A549 (cell line): ENCODE measurements around the gene KCNQ1.

Experiments
- JUN ChIP-seq, 2 experiments: fragments of >200 bp; sonication (Bioruptor Twin); formaldehyde crosslinking; IDR thresholded peaks; 2 replicates in 1 of 2; 3 replicates in 1 of 2; pipeline ENCODE4 v1.6.1; 2016 to 2017
- JUNB ChIP-seq: fragments of >200 bp; sonication (Bioruptor Twin); formaldehyde crosslinking; IDR thresholded peaks from 2 replicates; pipeline ENCODE4 v1.6.1; 2016
- MAFK ChIP-seq: fragments of 450-650 bp; IDR thresholded peaks from 2 replicates; pipeline ENCODE4 v1.6.1; 2014; ENCODE audit not compliant: partially characterized antibody
- POLR2A ChIP-seq: IDR thresholded peaks from 2 replicates; pipeline ENCODE4 v1.6.1; 2012; ENCODE audit warnings: mild to moderate bottlenecking, low read length
- RAD21 ChIP-seq, 2 experiments: fragments of >200 bp in 1 of 2; sonication (Bioruptor Twin) in 1 of 2; formaldehyde crosslinking in 1 of 2; IDR thresholded peaks in 1 of 2; conservative IDR thresholded peaks in 1 of 2; 2 replicates in 1 of 2; 3 replicates in 1 of 2; pipeline ENCODE4 v1.6.1; 2012 to 2018; ENCODE audit warnings: inconsistent platforms in 1 of 2
- TFCP2L1 ChIP-seq: fragments of 250-450 bp; sonication (Bioruptor Pico); IDR thresholded peaks from 2 replicates; pipeline ENCODE4 v1.5.0; 2021; ENCODE audit warnings: mild to moderate bottlenecking
- USF2 ChIP-seq: fragments of 450-650 bp; IDR thresholded peaks from 2 replicates; pipeline ENCODE4 v1.6.1; 2014; ENCODE audit warnings: antibody characterized with exemption
- ZFP36 ChIP-seq: fragments of 450-650 bp; IDR thresholded peaks from 2 replicates; pipeline ENCODE4 v1.6.1; 2014; ENCODE audit warnings: borderline replicate concordance; ENCODE audit not compliant: partially characterized antibody
- ZSCAN20 ChIP-seq: fragments of 250-450 bp; sonication (Bioruptor Pico); IDR thresholded peaks from 2 replicates; pipeline ENCODE4 v1.8.0; 2022; ENCODE audit warnings: mild to moderate bottlenecking, moderate library complexity
- TF ChIP-seq, protein P1 (sequence below): fragments of >200 bp; sonication (Bioruptor Twin); formaldehyde crosslinking; IDR thresholded peaks from 3 replicates; pipeline ENCODE4 v1.5.1; 2016
- TF ChIP-seq, protein P2 (sequence below): IDR thresholded peaks from 2 replicates; pipeline ENCODE4 v1.6.1; 2012
- TF ChIP-seq, protein P3 (sequence below): fragments of 150-350 bp; IDR thresholded peaks from 2 replicates; pipeline ENCODE4 v1.6.1; 2014; ENCODE audit warnings: low read depth, mild to moderate bottlenecking, low read length
- TF ChIP-seq, protein P4 (sequence below): fragments of 200-600 bp; sonication (generic); IDR thresholded peaks from 2 replicates; pipeline ENCODE4 v1.6.1; 2016; ENCODE audit warnings: antibody characterized with exemption, mild to moderate bottlenecking, moderate library complexity

DNA sequence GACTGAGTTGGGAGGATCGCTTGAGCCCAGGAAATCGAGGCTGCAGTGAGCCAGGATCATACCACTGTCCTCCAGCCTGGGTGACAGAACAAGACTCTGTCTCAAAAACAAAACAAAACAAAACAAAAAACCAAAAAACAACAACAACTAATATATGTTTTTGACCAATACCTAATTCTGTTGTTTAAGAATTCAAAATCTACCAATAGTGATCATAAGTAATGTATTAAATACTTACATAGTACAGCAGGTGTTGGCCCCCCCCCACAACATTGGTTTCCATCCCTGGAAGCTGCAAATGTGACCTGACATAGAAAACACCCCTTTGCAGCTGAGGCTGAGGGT is 74.7 kb downstream of the KCNQ1 start:
- no peak for TF ChIP-seq RAD21 (conservative IDR thresholded peaks at IDR 0.05 in 1 of 2, IDR thresholded peaks at IDR 0.05 in 1 of 2)
- TF ChIP-seq ZFP36: no peak
- TF ChIP-seq, protein P1, sequence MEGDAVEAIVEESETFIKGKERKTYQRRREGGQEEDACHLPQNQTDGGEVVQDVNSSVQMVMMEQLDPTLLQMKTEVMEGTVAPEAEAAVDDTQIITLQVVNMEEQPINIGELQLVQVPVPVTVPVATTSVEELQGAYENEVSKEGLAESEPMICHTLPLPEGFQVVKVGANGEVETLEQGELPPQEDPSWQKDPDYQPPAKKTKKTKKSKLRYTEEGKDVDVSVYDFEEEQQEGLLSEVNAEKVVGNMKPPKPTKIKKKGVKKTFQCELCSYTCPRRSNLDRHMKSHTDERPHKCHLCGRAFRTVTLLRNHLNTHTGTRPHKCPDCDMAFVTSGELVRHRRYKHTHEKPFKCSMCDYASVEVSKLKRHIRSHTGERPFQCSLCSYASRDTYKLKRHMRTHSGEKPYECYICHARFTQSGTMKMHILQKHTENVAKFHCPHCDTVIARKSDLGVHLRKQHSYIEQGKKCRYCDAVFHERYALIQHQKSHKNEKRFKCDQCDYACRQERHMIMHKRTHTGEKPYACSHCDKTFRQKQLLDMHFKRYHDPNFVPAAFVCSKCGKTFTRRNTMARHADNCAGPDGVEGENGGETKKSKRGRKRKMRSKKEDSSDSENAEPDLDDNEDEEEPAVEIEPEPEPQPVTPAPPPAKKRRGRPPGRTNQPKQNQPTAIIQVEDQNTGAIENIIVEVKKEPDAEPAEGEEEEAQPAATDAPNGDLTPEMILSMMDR: no peak
- no peak for TF ChIP-seq JUNB
- no peak for TF ChIP-seq TFCP2L1 (CRISPR knock-in tag)
- TF ChIP-seq, protein P2, sequence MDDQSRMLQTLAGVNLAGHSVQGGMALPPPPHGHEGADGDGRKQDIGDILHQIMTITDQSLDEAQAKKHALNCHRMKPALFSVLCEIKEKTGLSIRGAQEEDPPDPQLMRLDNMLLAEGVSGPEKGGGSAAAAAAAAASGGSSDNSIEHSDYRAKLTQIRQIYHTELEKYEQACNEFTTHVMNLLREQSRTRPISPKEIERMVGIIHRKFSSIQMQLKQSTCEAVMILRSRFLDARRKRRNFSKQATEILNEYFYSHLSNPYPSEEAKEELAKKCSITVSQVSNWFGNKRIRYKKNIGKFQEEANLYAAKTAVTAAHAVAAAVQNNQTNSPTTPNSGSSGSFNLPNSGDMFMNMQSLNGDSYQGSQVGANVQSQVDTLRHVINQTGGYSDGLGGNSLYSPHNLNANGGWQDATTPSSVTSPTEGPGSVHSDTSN: no peak
- TF ChIP-seq MAFK: no peak
- TF ChIP-seq USF2: no peak
- TF ChIP-seq POLR2A: no peak
- no peak for TF ChIP-seq JUN (IDR thresholded peaks at IDR 0.05)
- TF ChIP-seq, protein P3, sequence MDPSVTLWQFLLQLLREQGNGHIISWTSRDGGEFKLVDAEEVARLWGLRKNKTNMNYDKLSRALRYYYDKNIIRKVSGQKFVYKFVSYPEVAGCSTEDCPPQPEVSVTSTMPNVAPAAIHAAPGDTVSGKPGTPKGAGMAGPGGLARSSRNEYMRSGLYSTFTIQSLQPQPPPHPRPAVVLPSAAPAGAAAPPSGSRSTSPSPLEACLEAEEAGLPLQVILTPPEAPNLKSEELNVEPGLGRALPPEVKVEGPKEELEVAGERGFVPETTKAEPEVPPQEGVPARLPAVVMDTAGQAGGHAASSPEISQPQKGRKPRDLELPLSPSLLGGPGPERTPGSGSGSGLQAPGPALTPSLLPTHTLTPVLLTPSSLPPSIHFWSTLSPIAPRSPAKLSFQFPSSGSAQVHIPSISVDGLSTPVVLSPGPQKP: no peak
- TF ChIP-seq ZSCAN20 (CRISPR knock-in tag): no peak
- TF ChIP-seq, protein P4, sequence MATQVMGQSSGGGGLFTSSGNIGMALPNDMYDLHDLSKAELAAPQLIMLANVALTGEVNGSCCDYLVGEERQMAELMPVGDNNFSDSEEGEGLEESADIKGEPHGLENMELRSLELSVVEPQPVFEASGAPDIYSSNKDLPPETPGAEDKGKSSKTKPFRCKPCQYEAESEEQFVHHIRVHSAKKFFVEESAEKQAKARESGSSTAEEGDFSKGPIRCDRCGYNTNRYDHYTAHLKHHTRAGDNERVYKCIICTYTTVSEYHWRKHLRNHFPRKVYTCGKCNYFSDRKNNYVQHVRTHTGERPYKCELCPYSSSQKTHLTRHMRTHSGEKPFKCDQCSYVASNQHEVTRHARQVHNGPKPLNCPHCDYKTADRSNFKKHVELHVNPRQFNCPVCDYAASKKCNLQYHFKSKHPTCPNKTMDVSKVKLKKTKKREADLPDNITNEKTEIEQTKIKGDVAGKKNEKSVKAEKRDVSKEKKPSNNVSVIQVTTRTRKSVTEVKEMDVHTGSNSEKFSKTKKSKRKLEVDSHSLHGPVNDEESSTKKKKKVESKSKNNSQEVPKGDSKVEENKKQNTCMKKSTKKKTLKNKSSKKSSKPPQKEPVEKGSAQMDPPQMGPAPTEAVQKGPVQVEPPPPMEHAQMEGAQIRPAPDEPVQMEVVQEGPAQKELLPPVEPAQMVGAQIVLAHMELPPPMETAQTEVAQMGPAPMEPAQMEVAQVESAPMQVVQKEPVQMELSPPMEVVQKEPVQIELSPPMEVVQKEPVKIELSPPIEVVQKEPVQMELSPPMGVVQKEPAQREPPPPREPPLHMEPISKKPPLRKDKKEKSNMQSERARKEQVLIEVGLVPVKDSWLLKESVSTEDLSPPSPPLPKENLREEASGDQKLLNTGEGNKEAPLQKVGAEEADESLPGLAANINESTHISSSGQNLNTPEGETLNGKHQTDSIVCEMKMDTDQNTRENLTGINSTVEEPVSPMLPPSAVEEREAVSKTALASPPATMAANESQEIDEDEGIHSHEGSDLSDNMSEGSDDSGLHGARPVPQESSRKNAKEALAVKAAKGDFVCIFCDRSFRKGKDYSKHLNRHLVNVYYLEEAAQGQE: no peak
